Jurkat, Clone E6-1 (cell line): Measurements from ENCODE around the gene SGCB.

ENCODE experiments used
- DNase-seq: peaks from one replicate; pipeline ENCODE4 v3.0.0-alpha.2; 2011; ENCODE audit warnings: low read depth, low spot score
- H3K4me3 ChIP-seq: 2 replicates; pipeline ENCODE4 v1.5.1; 2011; ENCODE audit warnings: mild to moderate bottlenecking, low read length, control low read depth, moderate library complexity

SGCB gene

DNA sequence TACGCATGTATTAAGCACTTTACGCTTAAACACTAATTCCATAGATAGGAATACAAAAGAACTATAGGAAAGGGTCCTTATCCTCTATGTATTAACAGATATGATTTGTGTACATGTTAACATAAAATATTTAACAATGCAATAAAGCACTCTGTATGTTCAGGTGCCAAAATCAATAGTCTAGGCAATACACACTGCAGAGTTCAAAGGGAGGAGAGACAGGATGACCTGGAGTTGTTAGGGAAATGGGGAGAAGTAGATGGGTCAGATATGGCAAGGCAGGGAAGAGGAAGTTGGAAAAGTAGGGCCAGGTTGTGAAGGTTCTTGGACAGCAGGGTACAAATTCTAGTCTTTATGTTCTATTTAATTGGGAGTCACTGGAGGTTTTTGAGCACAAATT, 2.9 kb downstream of the SGCB start:
- DNase-seq = no peak

DNA sequence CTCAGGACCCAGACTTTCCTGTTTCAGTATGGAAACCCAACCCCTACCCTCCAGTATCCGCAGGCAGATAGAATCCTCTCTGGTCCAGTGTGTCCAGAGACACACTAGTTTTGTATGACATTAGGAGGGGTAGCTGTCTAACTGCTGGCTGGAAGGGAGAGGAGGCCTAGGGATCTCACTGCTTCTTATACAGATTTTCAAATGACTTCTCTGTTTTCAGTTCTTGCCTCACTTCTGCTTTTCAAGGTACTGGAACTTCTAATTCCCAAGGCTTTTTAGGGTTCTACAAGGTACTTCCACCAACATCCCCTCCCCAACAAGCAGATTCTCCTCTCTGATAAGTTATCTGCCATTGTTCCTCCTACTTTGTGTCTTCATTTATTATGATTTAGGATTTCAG, 6.1 kb downstream of the SGCB start:
- H3K4me3 ChIP-seq = no peak overlapping the region
- no peak for DNase-seq

More for the DNA sequence above, 2.9 kb downstream of the SGCB start:
- no peak overlapping the region for H3K4me3 ChIP-seq

DNA sequence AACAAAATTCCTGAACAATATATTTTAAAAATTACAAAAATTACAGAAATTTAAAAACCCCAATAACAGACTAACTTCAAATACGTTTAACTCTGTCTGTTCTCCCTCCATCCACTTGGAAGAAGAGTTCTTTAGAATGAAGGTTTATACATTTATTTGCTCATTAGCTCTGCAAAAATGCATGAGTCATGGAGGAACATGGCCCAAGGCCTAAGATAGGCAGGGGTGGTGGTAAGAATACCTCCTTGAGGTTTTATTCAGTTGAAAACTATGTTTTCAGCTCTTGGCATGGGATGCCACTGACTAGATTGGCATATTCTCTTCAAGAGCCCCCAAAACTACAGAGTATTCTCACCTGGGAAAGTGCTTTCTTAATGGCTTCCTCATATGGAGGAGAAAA, 9.1 kb downstream of the SGCB start:
- DNase-seq = no peak
- no peak overlapping the region for H3K4me3 ChIP-seq

GRCh38 chr4:52019936-52020657, 18.0 kb downstream of the SGCB start, which contains the start of gene LRRC66:
TSS of gene LRRC66 (minus strand) at chr4:52020363. CDS start at chr4:52017613, 2,750 bp downstream.
- no peak within 1 kb of the TSS for H3K4me3 ChIP-seq
- DNase-seq = no peak

DNA sequence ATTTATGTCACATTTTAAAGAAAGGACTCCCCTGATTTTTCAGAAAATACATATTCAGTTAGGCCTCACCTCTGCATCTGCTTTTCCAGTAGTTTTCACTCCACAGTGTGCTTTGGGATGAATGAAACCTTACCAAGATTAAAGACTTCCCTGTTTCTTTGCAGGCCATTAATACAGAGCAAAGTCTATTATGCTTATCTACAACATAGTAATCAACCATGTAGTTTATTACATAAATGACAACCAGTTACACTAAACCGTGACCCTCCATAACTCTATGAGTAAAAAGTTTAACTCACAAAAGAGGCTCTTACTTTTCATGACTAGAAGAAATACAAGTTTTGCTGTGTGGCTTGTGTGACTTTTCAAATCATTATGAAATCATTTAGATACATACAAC, 20.3 kb downstream of the SGCB start:
- DNase-seq = no peak
- H3K4me3 ChIP-seq = no peak overlapping the region

DNA sequence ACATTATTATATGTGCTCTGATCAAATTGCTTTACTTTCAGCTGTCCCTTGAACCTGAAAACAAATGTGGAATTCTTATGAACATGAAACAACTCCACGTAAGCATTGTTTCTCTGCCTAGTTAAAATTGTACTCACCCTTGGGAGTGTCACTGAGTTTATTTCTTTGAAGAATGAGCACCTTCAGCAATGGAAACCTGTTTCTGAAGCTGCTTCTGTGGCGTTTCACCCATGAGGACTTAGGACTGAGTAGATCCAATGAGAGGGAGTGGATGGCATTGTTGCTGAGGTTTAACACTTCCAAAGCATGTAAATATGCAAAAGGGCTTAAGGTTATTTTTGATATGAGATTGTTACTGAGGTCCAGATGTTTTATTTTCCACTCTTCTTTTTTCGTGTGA, 21.1 kb downstream of the SGCB start:
- H3K4me3 ChIP-seq = no peak overlapping the region
- no peak for DNase-seq

GRCh38 chr4:52015366-52015765, 22.7 kb downstream of the SGCB start:
- no peak overlapping the region for H3K4me3 ChIP-seq
- no peak for DNase-seq

DNA sequence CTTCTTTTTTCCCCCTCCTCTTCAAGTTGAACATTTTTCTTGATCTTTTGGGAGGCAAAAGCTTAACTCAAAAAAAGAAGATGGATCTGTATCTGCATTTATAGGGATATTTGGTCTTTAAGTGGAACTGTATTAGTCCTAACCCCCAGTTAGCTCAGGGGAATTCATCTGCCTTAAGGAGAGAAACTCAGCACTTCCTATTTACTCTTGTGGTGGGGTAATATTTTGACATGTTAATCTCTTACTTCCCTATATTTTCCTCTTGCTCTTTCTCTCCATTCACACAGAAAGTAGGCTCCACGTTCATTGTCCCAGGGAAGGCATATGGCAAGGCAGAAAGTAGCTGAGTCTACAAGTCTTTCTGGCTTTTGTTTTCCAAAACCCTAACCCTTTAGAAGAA, 23.2 kb downstream of the SGCB start:
- DNase-seq = no peak
- no peak overlapping the region for H3K4me3 ChIP-seq

- no peak overlapping the region for H3K4me3 ChIP-seq
- no peak for DNase-seq
Measured at GRCh38 chr4:52012651-52013050, 25.4 kb downstream of the SGCB start.

DNA sequence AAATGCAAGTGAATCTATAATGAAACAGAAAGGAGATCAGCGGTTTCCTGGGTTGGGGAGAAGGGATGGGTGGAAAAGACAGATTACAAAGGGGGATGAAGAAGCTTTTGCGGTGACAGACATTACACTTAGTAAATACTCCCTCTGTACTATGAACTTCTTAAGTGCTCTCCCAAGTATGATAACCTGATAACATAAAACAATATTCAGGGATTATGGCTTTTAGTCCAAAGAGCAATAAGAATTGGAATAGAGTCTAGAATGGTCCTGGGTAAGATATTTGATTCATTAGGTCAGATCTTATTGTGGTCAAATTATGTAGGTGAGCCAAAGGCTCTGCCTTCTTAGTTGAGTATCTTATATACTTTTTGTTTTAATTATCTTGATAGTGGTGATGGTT, 27.1 kb downstream of the SGCB start:
- H3K4me3 ChIP-seq = no peak overlapping the region
- no peak for DNase-seq

DNA sequence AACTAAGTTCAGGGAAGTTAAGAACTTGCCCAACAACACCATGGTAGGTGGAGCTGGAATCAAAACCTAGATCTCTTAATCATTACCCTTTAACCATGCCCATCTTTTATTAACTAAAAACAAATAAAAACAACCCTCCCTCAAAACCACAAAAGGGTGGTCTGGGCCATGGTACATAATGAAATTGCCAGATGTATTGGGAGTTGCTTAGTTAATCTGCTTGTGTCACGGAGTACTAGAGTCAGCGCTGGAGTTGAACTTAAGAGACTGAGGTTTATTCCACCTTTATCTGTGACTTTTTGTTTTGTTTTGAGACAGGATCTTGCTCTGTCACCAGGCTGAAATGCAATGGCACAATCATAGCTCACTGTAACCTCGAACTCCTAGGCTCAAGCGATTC, 31.2 kb downstream of the SGCB start:
- no peak for DNase-seq
- H3K4me3 ChIP-seq = no peak overlapping the region

GRCh38 chr4:52005604-52006273, 32.4 kb downstream of the SGCB start:
- no peak for DNase-seq
- no peak overlapping the region for H3K4me3 ChIP-seq

DNA sequence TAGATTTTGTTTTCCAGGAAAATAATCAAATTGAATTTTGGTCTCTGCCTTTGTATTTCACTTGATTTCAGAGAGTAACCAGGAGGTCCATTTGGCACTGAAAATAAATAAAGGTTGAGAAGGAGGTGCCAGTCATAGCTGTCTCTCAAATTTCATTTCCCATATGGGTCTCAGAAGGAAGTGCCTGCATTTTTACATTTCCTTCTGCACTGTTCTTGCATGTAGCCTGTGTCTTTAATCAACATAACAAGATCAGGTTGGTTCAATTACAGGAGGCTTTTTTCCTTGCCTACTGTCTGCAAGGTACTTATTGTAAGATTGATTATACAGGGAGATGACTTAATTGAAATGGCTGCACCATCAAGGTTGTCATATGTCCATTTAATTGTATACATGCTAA, 33.7 kb downstream of the SGCB start:
- no peak for DNase-seq
- H3K4me3 ChIP-seq = no peak overlapping the region

GRCh38 chr4:52001616-52002015, 36.5 kb downstream of the SGCB start:
- no peak overlapping the region for H3K4me3 ChIP-seq
- no peak for DNase-seq

DNA sequence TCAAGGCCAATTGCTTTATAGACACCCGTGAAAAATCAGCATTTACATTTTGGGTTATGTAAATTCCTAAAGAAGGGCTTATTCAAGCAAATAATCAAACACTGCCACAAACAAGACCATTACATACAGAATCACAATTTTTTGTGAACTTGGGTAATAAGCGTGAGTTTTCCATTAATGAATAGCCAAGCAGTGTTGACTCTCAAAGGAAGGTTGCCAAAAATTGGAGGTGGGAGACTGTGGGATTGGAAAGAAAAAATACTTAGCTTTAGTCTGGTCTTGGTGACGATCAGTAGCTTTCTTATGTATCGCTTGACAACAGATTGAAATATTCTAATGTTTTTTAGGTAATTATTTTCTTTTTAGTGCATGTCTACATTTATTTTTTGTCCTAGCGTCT, 38.8 kb downstream of the SGCB start:
- no peak overlapping the region for H3K4me3 ChIP-seq
- no peak for DNase-seq

GRCh38 chr4:51998837-51999236, 39.3 kb downstream of the SGCB start:
- no peak overlapping the region for H3K4me3 ChIP-seq
- DNase-seq = no peak

- no peak for DNase-seq
- H3K4me3 ChIP-seq = no peak overlapping the region
Measured at GRCh38 chr4:51997647-51998046, 40.5 kb downstream of the SGCB start.

DNA sequence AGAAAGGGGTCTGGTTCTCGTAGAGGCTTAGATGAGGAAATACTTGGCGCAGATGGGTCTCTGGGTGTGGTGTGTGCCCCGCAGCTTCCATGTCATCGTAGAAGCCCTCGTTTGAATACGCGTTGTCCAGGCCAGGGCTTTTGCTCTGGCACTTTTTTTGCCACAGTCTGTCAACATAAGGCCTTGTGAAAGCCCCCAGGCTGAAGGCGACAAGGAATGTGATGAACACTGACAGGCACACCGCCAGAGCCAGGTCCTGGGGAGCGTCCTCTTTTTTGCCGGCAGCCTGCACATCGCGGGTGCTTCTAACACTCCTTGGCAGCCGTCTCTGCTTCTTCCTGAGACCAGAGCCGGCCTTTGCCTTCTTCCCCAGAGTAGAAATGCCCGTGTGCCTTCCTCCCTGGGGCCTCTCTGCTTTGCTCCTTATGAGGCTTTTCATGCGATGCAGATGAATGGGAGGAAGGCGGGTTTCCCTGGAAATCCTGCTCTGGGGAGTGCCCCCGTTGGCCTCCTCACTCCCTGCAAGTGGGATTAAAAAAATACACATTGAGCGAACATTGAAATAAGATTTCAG, 42.4 kb downstream of the SGCB start:
- no peak for DNase-seq
- no peak overlapping the region for H3K4me3 ChIP-seq
